ENCODE data around the gene ANKHD1.

The ANKHD1 gene

GRCh38 chr5:140371356-140372151 lies 30.1 kb upstream of the ANKHD1 start:
- DNase-seq (ENCODE audit: low spot score), result no peak

- peak; percentile 61 for DNase-seq (ENCODE audit: low spot score)
Measured at GRCh38 chr5:140372971-140373487, 28.6 kb upstream of the ANKHD1 start.

GRCh38 chr5:140381351-140381750 lies 20.3 kb upstream of the ANKHD1 start:
- DNase-seq (ENCODE audit: low spot score), result no peak

GRCh38 chr5:140381972-140382371 lies 19.7 kb upstream of the ANKHD1 start:
- DNase-seq (ENCODE audit: low spot score), result no peak

GRCh38 chr5:140382866-140383265 lies 18.8 kb upstream of the ANKHD1 start:
- no peak for DNase-seq (ENCODE audit: low spot score)

- no peak for DNase-seq (ENCODE audit: low spot score)
Measured at GRCh38 chr5:140383300-140383699, 18.3 kb upstream of the ANKHD1 start.

GRCh38 chr5:140388052-140388451 lies 13.6 kb upstream of the ANKHD1 start:
- no peak for DNase-seq (ENCODE audit: low spot score)

GRCh38 chr5:140391312-140391711 lies 10.3 kb upstream of the ANKHD1 start:
- DNase-seq (ENCODE audit: low spot score), result no peak

GRCh38 chr5:140391732-140392131 lies 9.9 kb upstream of the ANKHD1 start:
- DNase-seq (ENCODE audit: low spot score), result no peak

- no peak for DNase-seq (ENCODE audit: low spot score)
Measured at GRCh38 chr5:140393738-140394137, 7.9 kb upstream of the ANKHD1 start.

GRCh38 chr5:140398379-140398811 lies 3.2 kb upstream of the ANKHD1 start:
- DNase-seq (ENCODE audit: low spot score), result no peak

- DNase-seq (ENCODE audit: low spot score), result no peak
Measured at GRCh38 chr5:140399979-140400729, 1.5 kb upstream of the ANKHD1 start.

GRCh38 chr5:140400730-140401361 lies 787 bp upstream of the ANKHD1 start:
- DNase-seq (ENCODE audit: low spot score), result peak; percentile 90

- DNase-seq (ENCODE audit: low spot score), result peak; percentile 43
Measured at GRCh38 chr5:140402258-140403074, 833 bp downstream of the ANKHD1 start.

- no peak for DNase-seq (ENCODE audit: low spot score)
Measured at GRCh38 chr5:140403613-140404012, 2.0 kb downstream of the ANKHD1 start.

GRCh38 chr5:140408750-140409241 lies 7.2 kb downstream of the ANKHD1 start:
- no peak for DNase-seq (ENCODE audit: low spot score)

GRCh38 chr5:140413230-140413629 lies 11.6 kb downstream of the ANKHD1 start:
- no peak for DNase-seq (ENCODE audit: low spot score)

GRCh38 chr5:140417235-140417634 lies 15.6 kb downstream of the ANKHD1 start:
- no peak for DNase-seq (ENCODE audit: low spot score)

GRCh38 chr5:140418862-140419520 lies 17.4 kb downstream of the ANKHD1 start:
- DNase-seq (ENCODE audit: low spot score), result no peak

- no peak for DNase-seq (ENCODE audit: low spot score)
Measured at GRCh38 chr5:140420226-140420570, 18.6 kb downstream of the ANKHD1 start.

Data from kidney capillary endothelial cell (primary cell).